CD8-positive, alpha-beta memory T cell (primary cell): Measurements from ENCODE around the gene MFN2. TPM values are rescaled to one million over a fixed set of nuclear protein-coding genes. Genes with fewer than 3 reads are reported as not detected.

Experiments used
- CTCF ChIA-PET: fragments of 350-600 bp; sonication (Branson Sonifier 250); formaldehyde crosslinking; loops from one replicate; lab custom pipeline; 2021; ENCODE audit warnings: antibody characterized with exemption; lab: Charles Lee
- POLR2A ChIA-PET: fragments of 350-600 bp; sonication (Branson Sonifier 250); formaldehyde crosslinking; loops from one replicate; lab custom pipeline; 2021; ENCODE audit warnings: antibody characterized with exemption; lab: Charles Lee
- DNase-seq, 5 donors: peaks; one replicate each; pipeline versions ENCODE4 v3.0.0 to v3.0.0-alpha.2; 2020 to 2022; ENCODE audit warnings: mixed read lengths in 1 of 5
- H3K27ac ChIP-seq: one replicate; pipeline ENCODE4 v1.7.0; 2013; ENCODE audit warnings: low read depth, mild to moderate bottlenecking, low read length, moderate library complexity
- H3K27me3 ChIP-seq: 2 replicates; pipeline ENCODE4 v1.7.0; 2013; ENCODE audit warnings: low read length, mild to moderate bottlenecking; ENCODE audit not compliant: insufficient read depth, poor library complexity, severe bottlenecking
- H3K36me3 ChIP-seq: 2 replicates; pipeline ENCODE4 v1.7.0; 2013; ENCODE audit warnings: mild to moderate bottlenecking, low read length, moderate library complexity; ENCODE audit not compliant: insufficient read depth
- H3K4me1 ChIP-seq: 2 replicates; pipeline ENCODE4 v1.7.0; 2013; ENCODE audit warnings: mild to moderate bottlenecking, low read length, moderate library complexity; ENCODE audit not compliant: insufficient read depth
- H3K4me3 ChIP-seq: 2 replicates; pipeline ENCODE4 v1.7.0; 2013; ENCODE audit warnings: mild to moderate bottlenecking, low read length
- H3K9me3 ChIP-seq: 2 replicates; pipeline ENCODE4 v1.7.0; 2013; ENCODE audit warnings: mild to moderate bottlenecking, low read length
- H3K27ac Mint-ChIP-seq, 8 donors: one replicate each; pipeline ENCODE4 v1.8.0; 2020 to 2021; ENCODE audit warnings: mixed read lengths in 8 of 8, mild to moderate bottlenecking in 6 of 8, inconsistent platforms in 3 of 8, moderate library complexity in 3 of 8
- H3K27me3 Mint-ChIP-seq, 2 donors: one replicate each; pipeline ENCODE4 v1.8.0; 2020 to 2021; ENCODE audit warnings: mixed read lengths in 2 of 2, mild to moderate bottlenecking in 1 of 2, moderate library complexity in 1 of 2
- H3K36me3 Mint-ChIP-seq, 3 donors: one replicate each; pipeline ENCODE4 v1.8.0; 2020 to 2021; ENCODE audit warnings: mixed read lengths in 3 of 3, inconsistent platforms in 1 of 3, mild to moderate bottlenecking in 1 of 3
- H3K4me1 Mint-ChIP-seq, 3 donors: one replicate each; pipeline ENCODE4 v1.8.0; 2020 to 2021; ENCODE audit warnings: mixed read lengths in 3 of 3, inconsistent platforms in 1 of 3, mild to moderate bottlenecking in 1 of 3
- H3K4me3 Mint-ChIP-seq, 7 donors: one replicate each; pipeline ENCODE4 v1.8.0; 2020 to 2021; ENCODE audit warnings: mixed read lengths in 7 of 7, mild to moderate bottlenecking in 6 of 7, moderate library complexity in 4 of 7, inconsistent platforms in 2 of 7
- H3K9me3 Mint-ChIP-seq, 5 donors: one replicate each; pipeline ENCODE4 v1.8.0; 2020 to 2022; ENCODE audit warnings: mixed read lengths in 5 of 5, mild to moderate bottlenecking in 3 of 5, moderate library complexity in 2 of 5, inconsistent platforms in 1 of 5
- polyA plus RNA-seq: library from polyadenylated mRNA; unstranded; fragments of 300-500 nt; fragmentation: Illumina TruSeq; gene quantifications from one replicate; pipeline ENCODE4 v1.2.3, GENCODE V29; 2021
- total RNA-seq, 2 experiments: library from RNA; stranded (reverse); gene quantifications; one replicate each; pipeline ENCODE4 v1.2.3, GENCODE V29; 2021

MFN2 gene
- total and polyA plus RNA-seq, 3 experiments from 2014 or later, result 40.9 to 97.2 (median 97.1) TPM

GRCh38 chr1:12057940-12058687 lies 77.9 kb downstream of the MFN2 start:
- Histone ChIP-seq H3K9me3 (no peaks in the 10 kb centered on the region), H3K27me3 (peaks cover 4% of the 10 kb centered on the region), H3K4me1 (peaks cover 4% of the 10 kb centered on the region), H3K4me3 (no peak overlapping the region), H3K36me3 (no peaks in the 10 kb centered on the region), H3K27ac (no peak overlapping the region)
- CTCF ChIA-PET, result no interaction called here
- Mint-ChIP-seq H3K4me1 (peaks cover 4 to 5% (median 4%) of the 10 kb centered on the region in 3 donors), H3K9me3 (peaks cover 0 to 1% (median 0%) of the 10 kb centered on the region in 5 donors), H3K36me3 (no peaks in the 10 kb centered on the region), H3K4me3 (no peak overlapping the region), H3K27ac (no peak overlapping the region), H3K27me3 (peaks cover 20 to 25% of the 10 kb centered on the region in 2 donors)
- POLR2A ChIA-PET, result no interaction called here
- no peak for DNase-seq

GRCh38 chr1:12059226-12059625 lies 79.0 kb downstream of the MFN2 start:
- DNase-seq, result no peak
- peaks cover 0 to 2% (median 0%) of the 10 kb centered on the region in 5 donors for H3K9me3 Mint-ChIP-seq
- Histone ChIP-seq H3K4me3 (no peak overlapping the region), H3K9me3 (no peaks in the 10 kb centered on the region), H3K4me1 (peaks cover 15% of the 10 kb centered on the region), H3K27ac (no peak overlapping the region), H3K36me3 (no peaks in the 10 kb centered on the region), H3K27me3 (peaks cover 16% of the 10 kb centered on the region)
- ChIA-PET POLR2A (no interaction called here), CTCF (no interaction called here)
- H3K27ac Mint-ChIP-seq, result no peak overlapping the region
- H3K4me3 Mint-ChIP-seq, result no peak overlapping the region
- H3K36me3 Mint-ChIP-seq, result no peaks in the 10 kb centered on the region
- peaks cover 30 to 34% of the 10 kb centered on the region in 2 donors for H3K27me3 Mint-ChIP-seq
- peaks cover 13% of the 10 kb centered on the region in 3 donors for H3K4me1 Mint-ChIP-seq

- CTCF ChIA-PET, result no interaction called here
- Mint-ChIP-seq H3K9me3 (peaks cover 0 to 2% (median 0%) of the 10 kb centered on the region in 5 donors), H3K36me3 (no peaks in the 10 kb centered on the region), H3K4me3 (no peak overlapping the region), H3K27ac (no peak overlapping the region), H3K4me1 (peaks cover 18 to 20% (median 18%) of the 10 kb centered on the region in 3 donors), H3K27me3 (peaks cover 36 to 40% of the 10 kb centered on the region in 2 donors)
- no peaks in the 10 kb centered on the region for H3K36me3 ChIP-seq
- no peak for DNase-seq
- POLR2A ChIA-PET, result no interaction called here
- no peaks in the 10 kb centered on the region for H3K9me3 ChIP-seq
- peaks cover 22% of the 10 kb centered on the region for H3K27me3 ChIP-seq
- peaks cover 19% of the 10 kb centered on the region for H3K4me1 ChIP-seq
- H3K27ac ChIP-seq, result no peak overlapping the region
- no peak overlapping the region for H3K4me3 ChIP-seq
These were observed 79.6 kb downstream of the MFN2 start for GRCh38 chr1:12059722-12060464.

GRCh38 chr1:12060500-12060899 lies 80.3 kb downstream of the MFN2 start:
- H3K4me1 ChIP-seq, result peaks cover 21% of the 10 kb centered on the region
- no peak overlapping the region for H3K27ac ChIP-seq
- H3K27me3 ChIP-seq, result peaks cover 22% of the 10 kb centered on the region
- no peaks in the 10 kb centered on the region for H3K36me3 Mint-ChIP-seq
- H3K27ac Mint-ChIP-seq, result no peak overlapping the region
- H3K4me3 ChIP-seq, result no peak overlapping the region
- peaks cover 0 to 2% (median 0%) of the 10 kb centered on the region in 5 donors for H3K9me3 Mint-ChIP-seq
- H3K27me3 Mint-ChIP-seq, result peaks cover 38 to 42% of the 10 kb centered on the region in 2 donors
- H3K36me3 ChIP-seq, result no peaks in the 10 kb centered on the region
- ChIA-PET POLR2A (no interaction called here), CTCF (no interaction called here)
- H3K4me1 Mint-ChIP-seq, result peaks cover 18 to 21% (median 20%) of the 10 kb centered on the region in 3 donors
- no peak for DNase-seq
- H3K9me3 ChIP-seq, result no peaks in the 10 kb centered on the region
- H3K4me3 Mint-ChIP-seq, result no peak overlapping the region

Other genes starting within 250 kb of the MFN2 start
- 10 to 100 TPM in 1 of 2 experiments, 1 to 10 TPM in 1; 9.7 to 10.6 TPM for gene AGTRAP, start 244.3 kb upstream of the MFN2 start, total RNA-seq
- gene AGTRAP, start 244.3 kb upstream of the MFN2 start, polyA plus RNA-seq, result 103 TPM
- gene C1orf167, start 218.3 kb upstream of the MFN2 start, total RNA-seq, result not detected
- 0.81 TPM for gene C1orf167, start 218.3 kb upstream of the MFN2 start, polyA plus RNA-seq
- gene MTHFR, start 174.5 kb upstream of the MFN2 start, total RNA-seq, result 10 to 100 TPM; 13.5 to 16.3 TPM
- gene MTHFR, start 174.5 kb upstream of the MFN2 start, polyA plus RNA-seq, result 10.0 TPM
- 1 to 10 TPM; 8.9 to 9.3 TPM for gene CLCN6, start 174.3 kb upstream of the MFN2 start, total RNA-seq
- 1.7 TPM for gene CLCN6, start 174.3 kb upstream of the MFN2 start, polyA plus RNA-seq
- gene NPPA, start 132.7 kb upstream of the MFN2 start, total RNA-seq, result not detected
- gene NPPA, start 132.7 kb upstream of the MFN2 start, polyA plus RNA-seq, result not detected
- gene NPPB, start 121.5 kb upstream of the MFN2 start, total RNA-seq, result not detected
- not detected for gene NPPB, start 121.5 kb upstream of the MFN2 start, polyA plus RNA-seq
- 10 to 100 TPM; 31.3 to 33.9 TPM for gene KIAA2013, start 54.0 kb upstream of the MFN2 start, total RNA-seq
- 63.2 TPM for gene KIAA2013, start 54.0 kb upstream of the MFN2 start, polyA plus RNA-seq
- gene PLOD1, start 45.7 kb upstream of the MFN2 start, total RNA-seq, result 10 to 100 TPM; 25.8 to 31.0 TPM
- gene PLOD1, start 45.7 kb upstream of the MFN2 start, polyA plus RNA-seq, result 9.4 TPM
- gene MIIP, start 39.1 kb downstream of the MFN2 start, total RNA-seq, result 10 to 100 TPM; 37.0 to 37.6 TPM
- 31.6 TPM for gene MIIP, start 39.1 kb downstream of the MFN2 start, polyA plus RNA-seq
- gene TNFRSF8, start 82.9 kb downstream of the MFN2 start, total RNA-seq, result 1 to 10 TPM; 1.5 to 1.9 TPM
- gene TNFRSF8, start 82.9 kb downstream of the MFN2 start, polyA plus RNA-seq, result not detected
- gene TNFRSF1B, start 186.5 kb downstream of the MFN2 start, total RNA-seq, result 100 to 1,000 TPM; 169 to 174 TPM
- gene TNFRSF1B, start 186.5 kb downstream of the MFN2 start, polyA plus RNA-seq, result 164 TPM
- 10 to 100 TPM; 24.1 to 28.5 TPM for gene VPS13D, start 249.6 kb downstream of the MFN2 start, total RNA-seq
- 9.7 TPM for gene VPS13D, start 249.6 kb downstream of the MFN2 start, polyA plus RNA-seq